ENCODE measurements around the gene SMPD1. TPM values are rescaled to one million over a fixed set of nuclear protein-coding genes. Genes with fewer than 3 reads are reported as not detected.

The SMPD1 gene
- total and polyA plus RNA-seq, 2 of the 8 experiments (the other 6 are each of a cell fraction or from before 2014, with no cell fraction given) = 1.9 to 2.4 TPM

- Histone ChIP-seq H2BK20ac (ENCODE audit: low read length) (no peak overlapping the region), H2AK5ac (ENCODE audit: low read depth, low read length) (no peak overlapping the region), H2BK12ac (ENCODE audit: low read depth, low read length) (no peak overlapping the region), H3K79me1 (ENCODE audit: low read depth, low read length) (no peaks in the 10 kb centered on the region), H3K4me2 (ENCODE audit: insufficient read depth in 1 of 2, low read depth in 2 of 2, low read length in 2 of 2) (no peak overlapping the region), H3K79me2 (ENCODE audit: control insufficient read depth in 1 of 2, insufficient read depth in 2 of 2, low read length in 2 of 2) (no peaks in the 10 kb centered on the region), H3K4me3 (ENCODE audit: extremely low read depth in 1 of 4, insufficient read depth in 2 of 4, low read depth in 3 of 4, low read length in 4 of 4) (no peak overlapping the region), H3K23ac (ENCODE audit: insufficient read length) (no peak overlapping the region), H2BK120ac (replicated peaks; ENCODE audit: low read depth, low read length) (no peak overlapping the region), H2BK5ac (ENCODE audit: low read depth, low read length) (no peak overlapping the region), H3K14ac (ENCODE audit: insufficient read length) (no peak overlapping the region), H3K9ac (replicated peaks in 1 of 4; ENCODE audit: extremely low read depth in 1 of 4, low read depth in 3 of 4, low read length in 3 of 4) (no peak overlapping the region), H3K9me3 (ENCODE audit: insufficient read depth in 2 of 2, low read depth in 1 of 2, low read length in 1 of 2) (no peaks in the 10 kb centered on the region), H3K18ac (ENCODE audit: extremely low read depth, low read length) (no peak overlapping the region), H3K36me3 (ENCODE audit: control insufficient read depth in 2 of 4, insufficient read depth in 4 of 4, low read length in 3 of 4) (no peaks in the 10 kb centered on the region), H4K5ac (ENCODE audit: insufficient read length, low read depth, low read length) (no peak overlapping the region), H3K23me2 (ENCODE audit: low read depth, low read length) (no peaks in the 10 kb centered on the region), H3K27ac (ENCODE audit: low read depth, low read length) (no peak overlapping the region), H3K4me1 (replicated peaks in 1 of 4; ENCODE audit: control insufficient read depth in 3 of 4, insufficient read depth in 4 of 4, low read length in 3 of 4) (no peaks in the 10 kb centered on the region), H3K56ac (replicated peaks; ENCODE audit: insufficient read length, low read depth, low read length) (no peak overlapping the region), H4K8ac (ENCODE audit: extremely low read depth, insufficient read depth, low read length) (no peak overlapping the region), H3K27me3 (replicated peaks in 1 of 4; ENCODE audit: control insufficient read depth in 3 of 4, extremely low read depth in 1 of 4, insufficient read depth in 3 of 4, low read length in 3 of 4) (0 out of 7 replicates have a peak, but pooled peaks cover 0 to 2% (median 0%) of the 10 kb centered on the region in 4 experiments), H4K20me1 (replicated peaks in 1 of 2; ENCODE audit: control insufficient read depth in 1 of 2, insufficient read depth in 2 of 2, low read length in 2 of 2) (no peaks in the 10 kb centered on the region), H4K91ac (replicated peaks; ENCODE audit: insufficient read length, low read length) (no peak overlapping the region), H2AFZ (ENCODE audit: low read length) (no peak overlapping the region), H3K4ac (replicated peaks; ENCODE audit: insufficient read length, low read depth, low read length) (no peak overlapping the region), H2BK15ac (ENCODE audit: low read length) (no peak overlapping the region)
- ChIA-PET POLR2A (ENCODE audit: partially characterized antibody) (interaction anchor here (1.2 kb wide), 1 partner anchor 18 kb away, joined by 4 read pairs; no protein-coding TSS in a partner anchor), CTCF (ENCODE audit: partially characterized antibody) (interaction anchor here (0.6 to 22.7 kb wide), 8 partner anchors 10 to 72 kb away, joined by 3 to 585 read pairs (median 6); partner anchors contain the start of gene SMPD1)
- 83% methylated on average over 5 of the region's 5 CpGs; no CpG with 5 or more reads in 1 of the 2 experiments for WGBS, 2 experiments (ENCODE audit: extremely low coverage in 1 of 2, insufficient coverage in 1 of 2, insufficient read length in 1 of 2, insufficient replicate concordance in 2 of 2, low coverage in 1 of 2, low lambda C conversion rate in 2 of 2, missing lambda C conversion rate in 1 of 2)
- no peak for DNase-seq (ENCODE audit: low read depth in 1 of 2, low spot score in 2 of 2)
- TF ChIP-seq CBX5 (IDR thresholded peaks at IDR 0.05; ENCODE audit: low read depth, low read length) = no peak
- no peak for TF ChIP-seq SIRT6 (IDR thresholded peaks at IDR 0.05; ENCODE audit: low read length)
- TF ChIP-seq BRCA1 (IDR thresholded peaks at IDR 0.05; ENCODE audit: low read depth, low read length) = no peak
- TF ChIP-seq CBX8 (IDR thresholded peaks at IDR 0.05; ENCODE audit: borderline replicate concordance, low read depth, low read length) = no peak
- TF ChIP-seq SP2 (IDR thresholded peaks at IDR 0.05; ENCODE audit: low read length) = no peak
- no peak for TF ChIP-seq HDAC2 (IDR thresholded peaks at IDR 0.05; ENCODE audit: borderline replicate concordance in 1 of 2, low read depth in 2 of 2, low read length in 2 of 2)
- no peak for TF ChIP-seq JUN (IDR thresholded peaks at IDR 0.05; ENCODE audit: low read depth, low read length)
- no peak for TF ChIP-seq SP1 (IDR thresholded peaks at IDR 0.05; ENCODE audit: low read depth, low read length)
- TF ChIP-seq SUZ12 (IDR thresholded peaks at IDR 0.05; ENCODE audit: low read length) = no peak
- no peak for TF ChIP-seq CEBPB (IDR thresholded peaks at IDR 0.05; ENCODE audit: low read depth, low read length)
- no peak for FAIRE-seq
These were observed 43.9 kb downstream of the SMPD1 start for GRCh38 chr11:6433998-6434660.
